GM18909 (cell line): ENCODE data around the gene RBMS1.
"Not testable (repeated sequence)": the region's sequence is repeated elsewhere in the genome, so short reads cannot be mapped to it uniquely, and the experiment has no call there.

ENCODE experiments used
- ATAC-seq: cut with Tn5 transposase; IDR thresholded peaks from one replicate; pipeline ENCODE4 v1.9.1; 2021; ENCODE audit warnings: mild to moderate bottlenecking; ENCODE audit not compliant: unreplicated experiment, poor library complexity

The RBMS1 gene

GRCh38 chr2:160368988-160369930 is 124.3 kb downstream of the RBMS1 start:
- no peak for ATAC-seq

- ATAC-seq: peak; percentile 90
Observed at GRCh38 chr2:160367887-160368286, 125.7 kb downstream of the RBMS1 start.

DNA sequence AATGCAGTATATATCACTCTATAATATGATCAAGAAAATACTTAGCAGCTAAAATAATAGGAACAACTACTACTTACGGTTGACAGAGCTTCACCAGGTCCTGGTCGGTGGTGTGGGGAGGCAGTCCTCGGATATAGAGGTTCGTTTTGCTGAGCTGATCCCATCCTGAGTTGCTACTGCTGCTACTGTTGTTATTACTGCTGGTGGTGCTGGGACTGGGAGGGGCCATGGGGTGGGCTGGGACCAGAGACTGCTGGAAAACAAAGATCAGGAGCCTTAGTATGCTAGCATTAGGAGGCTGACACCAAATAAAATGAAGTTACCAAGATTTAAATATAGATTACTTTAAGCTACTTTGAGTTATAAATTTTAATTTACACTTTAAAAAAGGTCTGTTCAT is 126.5 kb downstream of the RBMS1 start:
- ATAC-seq: not testable (repeated sequence)

- no peak for ATAC-seq
Observed at GRCh38 chr2:160366474-160366873, 127.1 kb downstream of the RBMS1 start.

GRCh38 chr2:160365716-160366367 is 127.8 kb downstream of the RBMS1 start:
- ATAC-seq: no peak

- ATAC-seq: no peak
Observed at GRCh38 chr2:160364364-160364763, 129.2 kb downstream of the RBMS1 start.

GRCh38 chr2:160363961-160364360 is 129.6 kb downstream of the RBMS1 start:
- ATAC-seq: no peak

GRCh38 chr2:160363055-160363454 is 130.6 kb downstream of the RBMS1 start:
- ATAC-seq: no peak

DNA sequence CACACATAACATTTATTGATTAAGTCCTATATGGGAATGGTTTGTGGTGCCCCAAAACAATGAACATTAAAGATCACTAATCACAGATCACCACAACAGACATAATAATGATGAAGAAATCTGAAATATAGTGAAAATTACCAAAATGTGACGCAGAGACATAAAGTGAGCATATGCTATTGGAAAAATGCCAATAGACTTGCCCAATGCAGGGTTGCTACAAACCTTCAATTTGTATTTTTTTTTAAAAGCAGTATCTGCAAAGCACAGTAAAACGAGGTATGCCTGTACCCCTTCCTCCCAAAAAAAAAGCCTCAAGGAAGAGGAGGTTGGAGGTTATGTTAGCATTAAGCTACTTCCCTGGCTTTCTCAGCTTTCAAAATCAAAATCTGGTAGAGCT is 131.1 kb downstream of the RBMS1 start:
- ATAC-seq: no peak

GRCh38 chr2:160362018-160362417 is 131.6 kb downstream of the RBMS1 start:
- no peak for ATAC-seq

- ATAC-seq: no peak
Observed at GRCh38 chr2:160360089-160360757, 133.4 kb downstream of the RBMS1 start.

DNA sequence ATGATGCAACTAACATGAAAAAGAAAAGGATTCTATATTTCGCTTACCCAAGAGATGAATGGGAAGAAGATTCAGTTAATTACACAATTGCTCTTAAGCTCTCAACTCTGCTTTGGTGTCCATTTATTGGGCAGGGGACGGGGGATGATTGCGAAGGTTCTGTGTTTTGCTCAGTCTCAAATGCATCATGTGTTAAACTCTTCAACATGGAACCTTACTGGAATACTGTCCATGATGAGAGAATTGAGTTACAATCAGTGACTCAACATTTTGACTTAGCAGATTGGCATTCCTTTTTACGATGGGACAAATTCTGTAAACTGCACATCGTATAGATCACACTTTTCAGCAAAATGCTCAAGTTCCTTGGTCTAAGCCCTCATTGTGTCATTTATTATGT is 135.6 kb downstream of the RBMS1 start:
- ATAC-seq: no peak

GRCh38 chr2:160356485-160356884 is 137.1 kb downstream of the RBMS1 start:
- no peak for ATAC-seq

GRCh38 chr2:160355080-160355479 is 138.5 kb downstream of the RBMS1 start:
- no peak for ATAC-seq

DNA sequence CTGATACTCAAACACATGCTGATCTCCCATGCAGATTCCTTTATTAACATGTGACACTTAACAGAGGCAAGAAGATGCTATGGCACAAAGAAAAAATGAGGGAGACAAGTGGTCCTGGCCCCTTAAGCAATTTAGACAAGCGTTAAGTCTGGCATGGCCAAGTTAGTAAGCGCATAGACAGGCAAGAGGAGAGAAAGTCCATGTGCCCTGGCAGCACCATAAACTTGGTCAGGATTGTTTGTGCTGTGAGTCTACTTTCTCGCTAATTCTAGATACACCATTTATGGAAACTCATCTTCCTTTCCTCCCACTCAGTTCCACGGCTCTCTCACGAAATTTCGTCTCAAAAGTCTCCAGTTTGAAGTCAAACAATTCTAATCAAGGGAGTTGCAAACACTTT is 138.9 kb downstream of the RBMS1 start:
- no peak for ATAC-seq

- ATAC-seq: no peak
Observed at GRCh38 chr2:160353813-160354212, 139.8 kb downstream of the RBMS1 start.

DNA sequence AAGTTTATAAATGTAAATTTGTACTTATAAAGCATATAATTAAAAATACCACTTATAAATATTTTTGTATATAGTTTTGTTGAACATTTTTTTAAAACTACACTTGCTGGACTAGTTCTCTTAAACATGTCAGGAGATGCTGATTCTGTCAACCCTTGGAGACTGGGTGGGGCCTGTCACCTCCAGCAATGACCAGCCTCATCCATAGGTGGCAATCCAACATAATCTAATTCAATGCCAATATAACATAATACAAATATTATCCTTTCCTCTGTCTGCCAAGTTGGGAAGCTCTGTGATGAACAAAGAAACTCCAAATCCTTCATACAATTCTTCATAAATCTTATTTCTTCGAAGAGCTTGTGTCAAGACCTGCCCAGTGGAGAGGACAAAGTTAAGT is 140.4 kb downstream of the RBMS1 start:
- ATAC-seq: no peak

- ATAC-seq: no peak
Observed at GRCh38 chr2:160352500-160352899, 141.1 kb downstream of the RBMS1 start.

DNA sequence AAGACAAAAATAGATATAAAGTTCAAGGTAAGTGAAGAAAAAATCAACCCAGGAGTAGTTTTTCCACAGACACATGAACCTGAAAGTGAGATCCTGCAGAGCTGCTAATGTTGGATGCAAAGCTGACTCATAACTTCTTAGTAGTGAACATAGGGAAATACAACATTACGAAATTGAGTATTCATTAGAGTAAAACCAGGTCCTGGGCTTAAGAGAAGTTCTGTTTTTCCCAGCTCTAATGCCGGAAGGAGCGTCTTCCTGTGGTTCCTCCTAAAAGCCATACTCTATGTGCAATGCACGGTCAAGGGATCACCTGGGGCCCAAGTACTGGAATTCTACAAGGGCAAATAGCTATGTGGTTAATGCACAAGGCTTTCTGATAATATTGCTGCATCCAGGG is 141.7 kb downstream of the RBMS1 start:
- no peak for ATAC-seq

DNA sequence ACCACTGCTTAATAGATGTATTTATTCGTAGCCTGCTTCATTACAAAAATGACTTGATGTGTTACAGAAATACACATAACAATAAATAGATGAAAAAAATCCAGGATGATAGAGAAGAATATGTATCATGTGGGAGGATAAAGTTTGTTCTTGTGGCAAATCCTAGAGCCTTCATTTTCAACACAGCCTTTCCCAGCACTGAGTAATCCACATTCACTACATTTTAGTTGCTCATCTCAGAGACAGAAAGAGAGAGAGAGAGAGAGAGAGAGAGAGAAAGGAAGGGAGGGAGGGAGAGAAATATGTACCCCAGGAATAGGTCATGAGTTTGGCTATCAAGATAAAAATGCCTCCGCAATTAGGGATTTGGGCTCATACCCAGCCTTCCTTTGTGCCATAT is 144.3 kb downstream of the RBMS1 start:
- no peak for ATAC-seq

GRCh38 chr2:160347269-160347863 is 146.2 kb downstream of the RBMS1 start:
- no peak for ATAC-seq
